C4-2B (cell line): Measurements from ENCODE around the gene COL12A1.

ENCODE experiments used
- CTCF ChIP-seq: fragments of 450-650 bp; conservative IDR thresholded peaks from 2 replicates; pipeline ENCODE4 v1.5.1; 2017; ENCODE audit warnings: mild to moderate bottlenecking
- ZFX ChIP-seq: fragments of 450-650 bp; IDR thresholded peaks from 2 replicates; pipeline ENCODE4 v1.6.1; 2017

GRCh38 chr6:75081921-75082320, 123.9 kb downstream of the COL12A1 start:
- TF ChIP-seq CTCF (no peak), ZFX (no peak)
